K562 (cell line): ENCODE results near the gene DVL2. TPM values are rescaled to one million over a fixed set of nuclear protein-coding genes. Genes with fewer than 3 reads are reported as not detected.

Experiments used
- BCL6 ChIP-seq: fragments of 250-450 bp; sonication (Bioruptor Pico); IDR thresholded peaks from 2 replicates; pipeline ENCODE4 v1.4.0; 2020
- BRF1 ChIP-seq: IDR thresholded peaks from 3 replicates; pipeline ENCODE4 v1.6.1; 2011; ENCODE audit warnings: borderline replicate concordance, mild to moderate bottlenecking; ENCODE audit not compliant: insufficient read length; ENCODE audit errors: extremely low read depth
- CREM ChIP-seq: IDR thresholded peaks from 2 replicates; pipeline ENCODE4 v1.6.1; 2014; ENCODE audit warnings: antibody characterized with exemption, low read depth
- EGR1 ChIP-seq: fragments of 450-650 bp; conservative IDR thresholded peaks from 2 replicates; pipeline ENCODE4 v1.6.1; 2017; ENCODE audit warnings: mild to moderate bottlenecking
- FOXP1 ChIP-seq: sonication (generic); formaldehyde crosslinking; IDR thresholded peaks from 2 replicates; pipeline ENCODE4 v1.8.0; 2022; ENCODE audit warnings: mild to moderate bottlenecking, missing genetic modification reagents
- GABPB2 ChIP-seq: fragments of 250-450 bp; sonication (Bioruptor Pico); conservative IDR thresholded peaks from 2 replicates; pipeline ENCODE4 v1.5.1; 2021; ENCODE audit warnings: mild to moderate bottlenecking
- GATAD2A ChIP-seq: fragments of 450-650 bp; IDR thresholded peaks from 2 replicates; pipeline ENCODE4 v1.6.1; 2017
- KDM2B ChIP-seq: fragments of 250-450 bp; sonication (Bioruptor Pico); IDR thresholded peaks from 2 replicates; pipeline ENCODE4 v1.8.0; 2021; ENCODE audit warnings: mild to moderate bottlenecking, moderate library complexity
- KDM4B ChIP-seq, 2 experiments: fragments of 450-650 bp in 1 of 2; sonication (generic) in 1 of 2; IDR thresholded peaks; 2 replicates each; pipeline ENCODE4 v1.6.1; 2016 to 2017; ENCODE audit warnings: borderline replicate concordance in 2 of 2, antibody characterized with exemption in 1 of 2, low read depth in 1 of 2, mild to moderate bottlenecking in 1 of 2
- MCM2 ChIP-seq: fragments of 450-650 bp; IDR thresholded peaks from 2 replicates; pipeline ENCODE4 v1.6.1; 2017; ENCODE audit warnings: low read depth, mild to moderate bottlenecking
- MTA2 ChIP-seq: fragments of 450-650 bp; IDR thresholded peaks from 2 replicates; pipeline ENCODE4 v1.6.1; 2016; ENCODE audit warnings: low read depth
- NKRF ChIP-seq: fragments of 450-650 bp; IDR thresholded peaks from 2 replicates; pipeline ENCODE4 v1.6.1; 2016; ENCODE audit warnings: borderline replicate concordance
- NR4A1 ChIP-seq, 2 experiments: fragments of 250-450 bp in 1 of 2; fragments of 450-650 bp in 1 of 2; sonication (Bioruptor Pico) in 1 of 2; IDR thresholded peaks; 2 replicates each; pipeline versions ENCODE4 v1.4.0 to v1.6.1; 2016 to 2020; ENCODE audit warnings: mild to moderate bottlenecking in 2 of 2, missing compliant biosample characterization in 1 of 2, missing genetic modification characterization in 1 of 2, moderate library complexity in 1 of 2
- SMAD1 ChIP-seq: fragments of 150-350 bp; IDR thresholded peaks from 2 replicates; pipeline ENCODE4 v1.6.1; 2014; ENCODE audit warnings: low read length, low read depth; ENCODE audit not compliant: partially characterized antibody
- SOX6 ChIP-seq: fragments of 450-650 bp; IDR thresholded peaks from 2 replicates; pipeline ENCODE4 v1.6.1; 2014; ENCODE audit warnings: mild to moderate bottlenecking
- TARDBP ChIP-seq: fragments of 450-650 bp; IDR thresholded peaks from 2 replicates; pipeline ENCODE4 v1.6.1; 2016
- TSHZ1 ChIP-seq: fragments of 250-450 bp; sonication (Bioruptor Pico); IDR thresholded peaks from 2 replicates; pipeline ENCODE4 v1.4.0; 2020; ENCODE audit warnings: mild to moderate bottlenecking, moderate library complexity
- ZC3H11A ChIP-seq: IDR thresholded peaks from 2 replicates; pipeline ENCODE4 v1.6.1; 2012; ENCODE audit warnings: low read depth, low read length, improper control_type of control experiment
- ZNF184 ChIP-seq: sonication (generic); formaldehyde crosslinking; IDR thresholded peaks from 2 replicates; pipeline ENCODE4 v1.5.0; 2020; ENCODE audit warnings: missing genetic modification reagents
- ZNF24 ChIP-seq: fragments of 450-650 bp; IDR thresholded peaks from 2 replicates; pipeline ENCODE4 v1.6.1; 2016
- ZNF408 ChIP-seq: fragments of 250-450 bp; sonication (Bioruptor Pico); IDR thresholded peaks from 2 replicates; pipeline ENCODE4 v1.4.0; 2020; ENCODE audit warnings: low read depth, mild to moderate bottlenecking, moderate library complexity
- ZNF57 ChIP-seq: fragments of 450-650 bp; formaldehyde crosslinking; IDR thresholded peaks from 2 replicates; pipeline ENCODE4 v1.4.0; 2020; ENCODE audit warnings: mild to moderate bottlenecking, moderate library complexity
- ZNF76 ChIP-seq: fragments of 250-450 bp; sonication (Bioruptor Pico); IDR thresholded peaks from 2 replicates; pipeline ENCODE4 v1.4.0; 2020; ENCODE audit warnings: mild to moderate bottlenecking, moderate library complexity, borderline replicate concordance
- polyA plus RNA-seq, 8 experiments: library from polyadenylated mRNA; depleted of rRNA in 4 of 8; stranded (reverse) in 5 of 8; unstranded in 3 of 8; fragments of >200 nt; fragmentation: Nextera tagmentation in 2 of 8; fragmentation: Illumina TruSeq in 1 of 8; extraction: Ambion mirVana in 2 of 8; extraction: Trizol in 1 of 8; gene quantifications; 2 replicates each; pipeline versions ENCODE4 v1.2.1 to v1.2.3, GENCODE V29; 2011 to 2014; ENCODE audit warnings: inconsistent platforms in 1 of 8, missing spikeins in 1 of 8
- total RNA-seq, 7 experiments: library from RNA; depleted of rRNA in 6 of 7; stranded (reverse); fragments of >200 nt in 6 of 7; fragmentation: Illumina TruSeq in 2 of 7; extraction: Trizol in 2 of 7; gene quantifications; 2 replicates each; pipeline versions ENCODE4 v1.2.1 to v1.2.3, GENCODE V29; 2011 to 2021; ENCODE audit warnings: low replicate concordance in 1 of 7
- TF ChIP-seq, protein P1 (sequence below), 3 experiments: IDR thresholded peaks in 2 of 3; conservative IDR thresholded peaks in 1 of 3; 2 replicates each; pipeline ENCODE4 v1.5.1; 2011 to 2012; ENCODE audit warnings: low read length in 3 of 3, mild to moderate bottlenecking in 3 of 3, control low read depth in 2 of 3, improper control_type of control experiment in 1 of 3, inconsistent platforms in 1 of 3, low read depth in 1 of 3, mixed read lengths in 1 of 3, moderate library complexity in 1 of 3; ENCODE audit not compliant: insufficient read depth in 2 of 3

Gene DVL2
- total and polyA plus RNA-seq, 9 of the 15 experiments (the other 6 are each of a cell fraction or from before 2014, with no cell fraction given), result 1.3 to 49.5 (median 24.3) TPM

DNA sequence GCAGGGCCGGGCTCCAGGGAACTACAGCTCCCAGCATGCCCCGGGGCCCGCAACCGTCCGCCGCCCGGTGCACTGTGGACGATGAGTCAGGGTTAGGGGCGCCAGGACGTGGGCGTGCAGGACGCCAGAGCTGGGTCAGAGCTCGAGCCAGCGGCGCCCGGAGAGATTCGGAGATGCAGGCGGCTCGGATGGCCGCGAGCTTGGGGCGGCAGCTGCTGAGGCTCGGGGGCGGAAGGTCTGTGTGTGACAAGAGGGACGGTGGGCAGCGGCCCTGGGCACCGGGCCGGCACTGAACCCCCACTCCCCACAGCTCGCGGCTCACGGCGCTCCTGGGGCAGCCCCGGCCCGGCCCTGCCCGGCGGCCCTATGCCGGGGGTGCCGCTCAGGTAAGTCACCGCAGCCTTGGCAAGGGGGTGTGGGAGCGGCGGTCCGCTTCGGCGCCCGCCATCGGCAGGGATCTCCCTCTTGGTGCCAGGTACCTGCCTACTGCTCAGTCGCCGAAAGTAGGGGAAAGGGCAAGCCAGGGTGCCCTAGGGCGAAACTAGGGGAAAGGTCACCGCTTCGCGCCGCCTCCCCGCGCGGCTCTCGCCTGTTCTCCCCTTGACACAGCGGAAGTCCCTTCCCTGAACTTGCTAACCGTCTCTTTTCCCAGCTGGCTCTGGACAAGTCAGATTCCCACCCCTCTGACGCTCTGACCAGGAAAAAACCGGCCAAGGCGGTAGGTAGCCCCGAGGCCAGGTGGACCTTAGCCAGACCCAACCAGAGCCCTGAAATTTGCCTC, 14.3 kb downstream of the DVL2 start, which contains the start of the genes ACADVL and DLG4 (continued):
- TF ChIP-seq NKRF (no peak), GATAD2A (no peak), NR4A1 (CRISPR knock-in tag; IDR thresholded peaks at IDR 0.05) (0 out of 2 replicates have a peak, but pooled peaks have one; percentile 5), NR4A1 (tag; IDR thresholded peaks at IDR 0.05) (no peak), ZNF57 (CRISPR knock-in tag) (no peak), KDM4B (IDR thresholded peaks at IDR 0.05; ENCODE audit: borderline replicate concordance in 2 of 2, low read depth in 1 of 2) (no peak), EGR1 (peak; percentile 92), MCM2 (no peak), TSHZ1 (CRISPR knock-in tag) (no peak), ZC3H11A (no peak), CREM (peak; percentile 86), MTA2 (no peak), BCL6 (CRISPR knock-in tag) (no peak), BRF1 (no peak), SOX6 (no peak), TARDBP (no peak), ZNF24 (no peak), FOXP1 (CRISPR knock-in tag) (no peak), ZNF76 (CRISPR knock-in tag) (no peak), ZNF408 (CRISPR knock-in tag) (no peak), SMAD1 (no peak), ZNF184 (CRISPR knock-in tag) (no peak), GABPB2 (CRISPR knock-in tag) (no peak), KDM2B (CRISPR knock-in tag) (no peak)
- TF ChIP-seq, protein P1, sequence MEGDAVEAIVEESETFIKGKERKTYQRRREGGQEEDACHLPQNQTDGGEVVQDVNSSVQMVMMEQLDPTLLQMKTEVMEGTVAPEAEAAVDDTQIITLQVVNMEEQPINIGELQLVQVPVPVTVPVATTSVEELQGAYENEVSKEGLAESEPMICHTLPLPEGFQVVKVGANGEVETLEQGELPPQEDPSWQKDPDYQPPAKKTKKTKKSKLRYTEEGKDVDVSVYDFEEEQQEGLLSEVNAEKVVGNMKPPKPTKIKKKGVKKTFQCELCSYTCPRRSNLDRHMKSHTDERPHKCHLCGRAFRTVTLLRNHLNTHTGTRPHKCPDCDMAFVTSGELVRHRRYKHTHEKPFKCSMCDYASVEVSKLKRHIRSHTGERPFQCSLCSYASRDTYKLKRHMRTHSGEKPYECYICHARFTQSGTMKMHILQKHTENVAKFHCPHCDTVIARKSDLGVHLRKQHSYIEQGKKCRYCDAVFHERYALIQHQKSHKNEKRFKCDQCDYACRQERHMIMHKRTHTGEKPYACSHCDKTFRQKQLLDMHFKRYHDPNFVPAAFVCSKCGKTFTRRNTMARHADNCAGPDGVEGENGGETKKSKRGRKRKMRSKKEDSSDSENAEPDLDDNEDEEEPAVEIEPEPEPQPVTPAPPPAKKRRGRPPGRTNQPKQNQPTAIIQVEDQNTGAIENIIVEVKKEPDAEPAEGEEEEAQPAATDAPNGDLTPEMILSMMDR (IDR thresholded peaks at IDR 0.05 in 2 of 3, conservative IDR thresholded peaks at IDR 0.05 in 1 of 3; ENCODE audit: insufficient read depth in 2 of 3, low read depth in 1 of 3, low read length in 3 of 3), result no peak
